ENCODE results near the gene ABI3BP. TPM values are rescaled to one million over a fixed set of nuclear protein-coding genes. Genes with fewer than 3 reads are reported as not detected.

Gene ABI3BP
- polyA plus RNA-seq, 1 of the 3 experiments (the other 2 are of a cell fraction): 8.4 TPM

DNA sequence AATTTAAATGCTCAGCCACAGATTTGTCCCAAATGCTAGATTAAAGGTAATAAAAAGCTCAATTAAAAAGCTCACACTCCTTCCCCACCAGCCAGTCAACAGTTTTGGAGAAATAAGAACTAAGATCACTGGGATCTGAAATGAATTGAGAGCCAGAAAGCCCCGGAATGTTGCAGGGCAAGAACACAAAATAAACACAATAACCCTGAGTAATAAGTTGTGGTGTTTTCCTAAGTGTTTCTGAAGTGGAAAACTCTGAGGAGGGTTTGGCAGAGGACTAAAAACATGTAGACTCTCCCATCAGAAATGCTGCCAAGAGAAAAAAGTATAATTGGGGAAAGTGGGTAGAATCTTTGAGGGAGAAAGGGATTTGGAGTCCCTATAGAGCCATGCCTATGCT lies 127.8 kb downstream of the ABI3BP start:
- 39% methylated on average over 1 of the region's 1 CpG for WGBS (ENCODE audit: low lambda C conversion rate)
- H3K36me3 ChIP-seq (replicated peaks in 1 of 2; ENCODE audit: control insufficient read depth in 1 of 2, insufficient read depth in 2 of 2, low read length in 1 of 2): no peaks in the 10 kb centered on the region
- H3K4me2 ChIP-seq: no peak overlapping the region
- H3K79me2 ChIP-seq (ENCODE audit: insufficient read depth): no peaks in the 10 kb centered on the region
- H2AFZ ChIP-seq (ENCODE audit: low read depth): no peak overlapping the region
- ChIA-PET CTCF (no interaction called here), POLR2A (no interaction called here)
- H3K4me1 ChIP-seq (ENCODE audit: control insufficient read depth in 1 of 2, insufficient read depth in 2 of 2, low read depth in 1 of 2, low read length in 1 of 2): no peaks in the 10 kb centered on the region
- no peak overlapping the region for H3K4me3 ChIP-seq (ENCODE audit: low read depth in 2 of 2, low read length in 1 of 2)
- H3K9me2 ChIP-seq: no peaks in the 10 kb centered on the region
- TF ChIP-seq, protein P1, sequence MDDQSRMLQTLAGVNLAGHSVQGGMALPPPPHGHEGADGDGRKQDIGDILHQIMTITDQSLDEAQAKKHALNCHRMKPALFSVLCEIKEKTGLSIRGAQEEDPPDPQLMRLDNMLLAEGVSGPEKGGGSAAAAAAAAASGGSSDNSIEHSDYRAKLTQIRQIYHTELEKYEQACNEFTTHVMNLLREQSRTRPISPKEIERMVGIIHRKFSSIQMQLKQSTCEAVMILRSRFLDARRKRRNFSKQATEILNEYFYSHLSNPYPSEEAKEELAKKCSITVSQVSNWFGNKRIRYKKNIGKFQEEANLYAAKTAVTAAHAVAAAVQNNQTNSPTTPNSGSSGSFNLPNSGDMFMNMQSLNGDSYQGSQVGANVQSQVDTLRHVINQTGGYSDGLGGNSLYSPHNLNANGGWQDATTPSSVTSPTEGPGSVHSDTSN (IDR thresholded peaks at IDR 0.05): no peak
- TF ChIP-seq GATA2 (CRISPR knock-in tag; IDR thresholded peaks at IDR 0.05): no peak
- TF ChIP-seq NRF1 (IDR thresholded peaks at IDR 0.05; ENCODE audit: low read depth, low read length): no peak
- TF ChIP-seq TAF1 (IDR thresholded peaks at IDR 0.05; ENCODE audit: borderline replicate concordance, low read depth, low read length): no peak
- no peak for TF ChIP-seq RCOR1 (IDR thresholded peaks at IDR 0.05; ENCODE audit: low read length)
- no peak for TF ChIP-seq MXI1 (IDR thresholded peaks at IDR 0.05; ENCODE audit: low read depth, low read length)
- TF ChIP-seq RFX5 (IDR thresholded peaks at IDR 0.05; ENCODE audit: low read length): no peak
- no peak for TF ChIP-seq CHD2 (IDR thresholded peaks at IDR 0.05; ENCODE audit: low read length, partially characterized antibody)
- no peak for TF ChIP-seq EZH2phosphoT487 (IDR thresholded peaks at IDR 0.05; ENCODE audit: borderline replicate concordance, low read depth)
- TF ChIP-seq TEAD4 (IDR thresholded peaks at IDR 0.05; ENCODE audit: borderline replicate concordance, insufficient read depth): no peak
- TF ChIP-seq, protein P2, sequence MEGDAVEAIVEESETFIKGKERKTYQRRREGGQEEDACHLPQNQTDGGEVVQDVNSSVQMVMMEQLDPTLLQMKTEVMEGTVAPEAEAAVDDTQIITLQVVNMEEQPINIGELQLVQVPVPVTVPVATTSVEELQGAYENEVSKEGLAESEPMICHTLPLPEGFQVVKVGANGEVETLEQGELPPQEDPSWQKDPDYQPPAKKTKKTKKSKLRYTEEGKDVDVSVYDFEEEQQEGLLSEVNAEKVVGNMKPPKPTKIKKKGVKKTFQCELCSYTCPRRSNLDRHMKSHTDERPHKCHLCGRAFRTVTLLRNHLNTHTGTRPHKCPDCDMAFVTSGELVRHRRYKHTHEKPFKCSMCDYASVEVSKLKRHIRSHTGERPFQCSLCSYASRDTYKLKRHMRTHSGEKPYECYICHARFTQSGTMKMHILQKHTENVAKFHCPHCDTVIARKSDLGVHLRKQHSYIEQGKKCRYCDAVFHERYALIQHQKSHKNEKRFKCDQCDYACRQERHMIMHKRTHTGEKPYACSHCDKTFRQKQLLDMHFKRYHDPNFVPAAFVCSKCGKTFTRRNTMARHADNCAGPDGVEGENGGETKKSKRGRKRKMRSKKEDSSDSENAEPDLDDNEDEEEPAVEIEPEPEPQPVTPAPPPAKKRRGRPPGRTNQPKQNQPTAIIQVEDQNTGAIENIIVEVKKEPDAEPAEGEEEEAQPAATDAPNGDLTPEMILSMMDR (IDR thresholded peaks at IDR 0.05): no peak
- TF ChIP-seq, protein P3, sequence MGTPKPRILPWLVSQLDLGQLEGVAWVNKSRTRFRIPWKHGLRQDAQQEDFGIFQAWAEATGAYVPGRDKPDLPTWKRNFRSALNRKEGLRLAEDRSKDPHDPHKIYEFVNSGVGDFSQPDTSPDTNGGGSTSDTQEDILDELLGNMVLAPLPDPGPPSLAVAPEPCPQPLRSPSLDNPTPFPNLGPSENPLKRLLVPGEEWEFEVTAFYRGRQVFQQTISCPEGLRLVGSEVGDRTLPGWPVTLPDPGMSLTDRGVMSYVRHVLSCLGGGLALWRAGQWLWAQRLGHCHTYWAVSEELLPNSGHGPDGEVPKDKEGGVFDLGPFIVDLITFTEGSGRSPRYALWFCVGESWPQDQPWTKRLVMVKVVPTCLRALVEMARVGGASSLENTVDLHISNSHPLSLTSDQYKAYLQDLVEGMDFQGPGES (IDR thresholded peaks at IDR 0.05; ENCODE audit: low read depth, low read length): no peak
- no peak for TF ChIP-seq ELF1 (IDR thresholded peaks at IDR 0.05)
- TF ChIP-seq, protein P4, sequence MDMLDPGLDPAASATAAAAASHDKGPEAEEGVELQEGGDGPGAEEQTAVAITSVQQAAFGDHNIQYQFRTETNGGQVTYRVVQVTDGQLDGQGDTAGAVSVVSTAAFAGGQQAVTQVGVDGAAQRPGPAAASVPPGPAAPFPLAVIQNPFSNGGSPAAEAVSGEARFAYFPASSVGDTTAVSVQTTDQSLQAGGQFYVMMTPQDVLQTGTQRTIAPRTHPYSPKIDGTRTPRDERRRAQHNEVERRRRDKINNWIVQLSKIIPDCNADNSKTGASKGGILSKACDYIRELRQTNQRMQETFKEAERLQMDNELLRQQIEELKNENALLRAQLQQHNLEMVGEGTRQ (IDR thresholded peaks at IDR 0.05; ENCODE audit: borderline replicate concordance, low read depth, low read length): no peak
- TF ChIP-seq FOXM1 (IDR thresholded peaks at IDR 0.05; ENCODE audit: low read depth): no peak
- TF ChIP-seq, protein P5, sequence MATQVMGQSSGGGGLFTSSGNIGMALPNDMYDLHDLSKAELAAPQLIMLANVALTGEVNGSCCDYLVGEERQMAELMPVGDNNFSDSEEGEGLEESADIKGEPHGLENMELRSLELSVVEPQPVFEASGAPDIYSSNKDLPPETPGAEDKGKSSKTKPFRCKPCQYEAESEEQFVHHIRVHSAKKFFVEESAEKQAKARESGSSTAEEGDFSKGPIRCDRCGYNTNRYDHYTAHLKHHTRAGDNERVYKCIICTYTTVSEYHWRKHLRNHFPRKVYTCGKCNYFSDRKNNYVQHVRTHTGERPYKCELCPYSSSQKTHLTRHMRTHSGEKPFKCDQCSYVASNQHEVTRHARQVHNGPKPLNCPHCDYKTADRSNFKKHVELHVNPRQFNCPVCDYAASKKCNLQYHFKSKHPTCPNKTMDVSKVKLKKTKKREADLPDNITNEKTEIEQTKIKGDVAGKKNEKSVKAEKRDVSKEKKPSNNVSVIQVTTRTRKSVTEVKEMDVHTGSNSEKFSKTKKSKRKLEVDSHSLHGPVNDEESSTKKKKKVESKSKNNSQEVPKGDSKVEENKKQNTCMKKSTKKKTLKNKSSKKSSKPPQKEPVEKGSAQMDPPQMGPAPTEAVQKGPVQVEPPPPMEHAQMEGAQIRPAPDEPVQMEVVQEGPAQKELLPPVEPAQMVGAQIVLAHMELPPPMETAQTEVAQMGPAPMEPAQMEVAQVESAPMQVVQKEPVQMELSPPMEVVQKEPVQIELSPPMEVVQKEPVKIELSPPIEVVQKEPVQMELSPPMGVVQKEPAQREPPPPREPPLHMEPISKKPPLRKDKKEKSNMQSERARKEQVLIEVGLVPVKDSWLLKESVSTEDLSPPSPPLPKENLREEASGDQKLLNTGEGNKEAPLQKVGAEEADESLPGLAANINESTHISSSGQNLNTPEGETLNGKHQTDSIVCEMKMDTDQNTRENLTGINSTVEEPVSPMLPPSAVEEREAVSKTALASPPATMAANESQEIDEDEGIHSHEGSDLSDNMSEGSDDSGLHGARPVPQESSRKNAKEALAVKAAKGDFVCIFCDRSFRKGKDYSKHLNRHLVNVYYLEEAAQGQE (IDR thresholded peaks at IDR 0.05; ENCODE audit: low read depth, low read length): no peak
- H3F3A ChIP-seq (replicated peaks; ENCODE audit: insufficient read depth): no peaks in the 10 kb centered on the region
- no peaks in the 10 kb centered on the region for H4K20me1 ChIP-seq (ENCODE audit: insufficient read depth)
- no peak overlapping the region for H3K9ac ChIP-seq
- DNase-seq: no peak
- H3K27ac ChIP-seq (ENCODE audit: low read depth in 2 of 2, low read length in 1 of 2): no peak overlapping the region
- no peaks in the 10 kb centered on the region for H3K27me3 ChIP-seq (ENCODE audit: insufficient read depth)
- no peaks in the 10 kb centered on the region for H3K9me3 ChIP-seq
